Vagina (tissue), 2 donors: ENCODE data around the gene WDSUB1. TPM values are rescaled to one million over a fixed set of nuclear protein-coding genes. Genes with fewer than 3 reads are reported as not detected.

Source experiments
- DNase-seq, 2 donors: peaks; one replicate each; pipeline ENCODE4 v3.0.0-alpha.2; 2017; ENCODE audit errors: extremely low spot score in 2 of 2
- H3K27ac ChIP-seq: fragments of 200-600 bp; sonication (generic); one replicate; pipeline ENCODE4 v1.5.1; 2019
- H3K27me3 ChIP-seq: fragments of 200-600 bp; sonication (generic); one replicate; pipeline ENCODE4 v1.5.1; 2019
- H3K36me3 ChIP-seq, 2 donors: fragments of 200-600 bp; sonication (generic); one replicate each; pipeline ENCODE4 v1.5.1; 2017 to 2019
- H3K4me1 ChIP-seq: fragments of 200-600 bp; sonication (generic); one replicate; pipeline ENCODE4 v1.5.1; 2019
- H3K4me3 ChIP-seq, 2 donors: fragments of 200-600 bp; sonication (generic); 1 replicate in 1 of 2; 2 replicates in 1 of 2; pipeline ENCODE4 v1.5.1; 2016 to 2019
- H3K9me3 ChIP-seq: fragments of 200-600 bp; sonication (generic); one replicate; pipeline ENCODE4 v1.5.1; 2019
- POLR2A ChIP-seq, 2 donors: fragments of 450-650 bp; IDR thresholded peaks; one replicate each; pipeline ENCODE4 v1.6.1; 2017; ENCODE audit warnings: antibody characterized with exemption in 2 of 2, mild to moderate bottlenecking in 2 of 2, moderate library complexity in 2 of 2
- POLR2AphosphoS5 ChIP-seq, 2 donors: sonication (generic); formaldehyde crosslinking; IDR thresholded peaks; one replicate each; pipeline ENCODE4 v1.9.0; 2017; ENCODE audit warnings: antibody characterized with exemption in 2 of 2, mild to moderate bottlenecking in 2 of 2, low read depth in 1 of 2; ENCODE audit not compliant: insufficient read depth in 1 of 2
- intact Hi-C: fragments of 100-400 bp; cut with DNase I; formaldehyde crosslinking; loops from one replicate; pipeline ENCODE4 v1.15.1; 2023
- total RNA-seq: library from RNA; depleted of rRNA; stranded (reverse); fragments of >200 nt; gene quantifications from one replicate; pipeline ENCODE4 v1.2.3, GENCODE V29; 2016
- TF ChIP-seq, protein P1 (sequence below), 3 experiments: fragments of 450-650 bp in 2 of 3; fragments of 200-600 bp in 1 of 3; sonication (generic) in 1 of 3; IDR thresholded peaks; one replicate each; pipeline ENCODE4 v1.5.1; 2017 to 2019; ENCODE audit warnings: antibody characterized with exemption in 3 of 3, mild to moderate bottlenecking in 2 of 3, moderate library complexity in 2 of 3

Gene WDSUB1
- total RNA-seq, 1 donor from 2014 or later: 2.2 TPM

DNA sequence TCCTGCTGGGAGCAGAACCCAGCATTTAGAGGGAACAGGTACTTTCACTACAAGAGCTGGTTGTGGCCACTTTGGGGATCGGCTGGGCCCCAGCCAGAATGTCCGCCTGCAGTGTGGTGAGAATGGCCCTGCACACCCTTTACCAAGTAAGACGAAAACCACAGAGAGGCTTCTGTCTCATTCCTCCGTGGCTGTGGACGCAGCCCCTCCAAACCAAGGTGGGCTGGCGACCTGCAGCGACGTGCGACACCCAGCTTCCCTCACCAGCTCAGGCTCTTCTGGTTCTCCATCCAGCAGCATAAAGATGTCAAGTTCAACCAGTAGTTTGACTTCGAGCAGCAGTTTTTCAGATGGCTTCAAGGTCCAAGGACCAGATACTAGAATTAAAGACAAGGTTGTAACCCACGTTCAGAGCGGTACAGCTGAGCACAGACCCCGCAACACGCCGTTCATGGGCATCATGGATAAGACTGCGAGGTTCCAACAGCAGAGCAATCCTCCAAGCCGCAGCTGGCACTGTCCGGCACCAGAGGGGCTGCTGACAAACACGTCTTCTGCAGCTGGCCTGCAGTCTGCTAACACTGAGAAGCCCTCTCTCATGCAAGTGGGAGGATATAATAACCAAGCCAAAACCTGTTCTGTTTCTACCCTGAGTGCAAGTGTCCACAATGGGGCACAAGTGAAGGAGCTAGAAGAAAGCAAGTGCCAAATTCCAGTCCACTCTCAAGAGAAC, 56.2 kb downstream of the WDSUB1 start:
- intact Hi-C loops: no loop called here
- TF ChIP-seq POLR2A (IDR thresholded peaks at IDR 0.05): no peak
- no peak for TF ChIP-seq POLR2AphosphoS5 (IDR thresholded peaks at IDR 0.05; ENCODE audit: insufficient read depth in 1 of 2, low read depth in 1 of 2)
- TF ChIP-seq, protein P1, sequence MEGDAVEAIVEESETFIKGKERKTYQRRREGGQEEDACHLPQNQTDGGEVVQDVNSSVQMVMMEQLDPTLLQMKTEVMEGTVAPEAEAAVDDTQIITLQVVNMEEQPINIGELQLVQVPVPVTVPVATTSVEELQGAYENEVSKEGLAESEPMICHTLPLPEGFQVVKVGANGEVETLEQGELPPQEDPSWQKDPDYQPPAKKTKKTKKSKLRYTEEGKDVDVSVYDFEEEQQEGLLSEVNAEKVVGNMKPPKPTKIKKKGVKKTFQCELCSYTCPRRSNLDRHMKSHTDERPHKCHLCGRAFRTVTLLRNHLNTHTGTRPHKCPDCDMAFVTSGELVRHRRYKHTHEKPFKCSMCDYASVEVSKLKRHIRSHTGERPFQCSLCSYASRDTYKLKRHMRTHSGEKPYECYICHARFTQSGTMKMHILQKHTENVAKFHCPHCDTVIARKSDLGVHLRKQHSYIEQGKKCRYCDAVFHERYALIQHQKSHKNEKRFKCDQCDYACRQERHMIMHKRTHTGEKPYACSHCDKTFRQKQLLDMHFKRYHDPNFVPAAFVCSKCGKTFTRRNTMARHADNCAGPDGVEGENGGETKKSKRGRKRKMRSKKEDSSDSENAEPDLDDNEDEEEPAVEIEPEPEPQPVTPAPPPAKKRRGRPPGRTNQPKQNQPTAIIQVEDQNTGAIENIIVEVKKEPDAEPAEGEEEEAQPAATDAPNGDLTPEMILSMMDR (IDR thresholded peaks at IDR 0.05): no peak
- Histone ChIP-seq H3K9me3 (no peaks in the 10 kb centered on the region), H3K27me3 (no peaks in the 10 kb centered on the region), H3K4me3 (no peak overlapping the region), H3K27ac (no peak overlapping the region), H3K36me3 (peaks cover 0 to 57% of the 10 kb centered on the region in 2 donors), H3K4me1 (peaks cover 6% of the 10 kb centered on the region)
- peak in 1 of 2 donors; percentile 76 for DNase-seq

DNA sequence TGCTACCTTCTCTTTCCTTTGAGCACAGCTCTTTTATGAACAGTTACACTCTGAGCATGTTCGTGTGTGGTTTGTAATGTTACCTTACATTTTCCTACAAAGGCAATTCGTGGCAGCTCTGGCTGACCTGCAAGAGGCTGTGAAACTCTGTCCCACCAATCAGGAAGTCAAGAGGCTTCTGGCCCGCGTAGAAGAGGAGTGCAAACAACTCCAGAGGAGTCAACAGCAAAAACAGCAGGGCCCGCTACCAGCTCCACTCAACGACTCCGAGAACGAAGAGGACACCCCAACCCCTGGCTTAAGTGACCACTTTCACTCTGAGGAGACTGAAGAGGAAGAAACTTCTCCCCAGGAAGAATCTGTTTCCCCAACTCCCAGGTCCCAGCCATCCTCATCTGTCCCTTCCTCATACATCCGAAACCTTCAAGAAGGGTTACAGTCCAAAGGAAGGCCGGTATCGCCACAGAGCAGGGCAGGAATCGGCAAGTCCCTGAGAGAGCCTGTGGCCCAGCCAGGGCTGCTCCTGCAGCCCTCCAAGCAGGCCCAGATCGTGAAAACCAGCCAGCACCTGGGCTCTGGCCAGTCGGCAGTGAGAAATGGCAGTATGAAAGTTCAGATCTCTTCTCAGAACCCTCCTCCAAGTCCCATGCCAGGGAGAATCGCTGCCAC, 56.9 kb downstream of the WDSUB1 start:
- peaks cover 6% of the 10 kb centered on the region for H3K4me1 ChIP-seq
- no peaks in the 10 kb centered on the region for H3K27me3 ChIP-seq
- H3K9me3 ChIP-seq: no peaks in the 10 kb centered on the region
- TF ChIP-seq POLR2A (IDR thresholded peaks at IDR 0.05) (no peak), POLR2AphosphoS5 (IDR thresholded peaks at IDR 0.05; ENCODE audit: insufficient read depth in 1 of 2, low read depth in 1 of 2) (no peak)
- TF ChIP-seq, protein P1 (IDR thresholded peaks at IDR 0.05): no peak
- H3K36me3 ChIP-seq: peaks cover 0 to 56% of the 10 kb centered on the region in 2 donors
- H3K27ac ChIP-seq: no peak overlapping the region
- intact Hi-C loops: no loop called here
- peak in 1 of 2 donors; percentile 64 for DNase-seq
- H3K4me3 ChIP-seq: no peak overlapping the region

DNA sequence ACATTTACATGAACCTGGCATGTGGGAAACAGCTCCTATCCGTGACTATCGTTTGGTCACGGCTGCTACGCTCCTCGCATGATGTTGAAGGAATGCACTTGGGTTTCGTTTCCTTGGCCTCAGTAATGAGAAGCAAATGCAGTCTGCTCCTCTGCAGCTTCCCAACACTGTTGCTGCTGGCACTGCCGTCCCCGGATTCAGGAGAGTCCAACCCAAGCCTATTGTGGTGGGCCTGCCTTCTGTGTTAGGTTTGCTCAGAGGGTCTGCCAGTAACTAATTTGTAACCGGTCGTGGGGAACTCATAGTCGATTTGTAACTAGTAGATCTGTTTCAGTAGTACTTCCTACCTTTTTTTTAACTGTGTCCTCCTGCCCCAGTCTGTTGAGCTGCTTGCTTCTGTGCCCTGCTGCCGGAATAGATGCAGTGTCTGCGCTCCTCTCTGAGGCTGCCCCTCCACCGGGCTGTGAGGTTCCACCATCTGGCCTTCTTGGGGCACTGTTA, 58.4 kb downstream of the WDSUB1 start:
- Histone ChIP-seq H3K27me3 (no peaks in the 10 kb centered on the region), H3K4me1 (peaks cover 6% of the 10 kb centered on the region), H3K36me3 (peaks cover 0 to 62% of the 10 kb centered on the region in 2 donors), H3K4me3 (no peak overlapping the region), H3K27ac (peak overlapping the region; percentile 44), H3K9me3 (no peaks in the 10 kb centered on the region)
- TF ChIP-seq POLR2AphosphoS5 (IDR thresholded peaks at IDR 0.05; ENCODE audit: insufficient read depth in 1 of 2, low read depth in 1 of 2): no peak
- DNase-seq: peak in 1 of 2 donors; percentile 77
- intact Hi-C loops: no loop called here

DNA sequence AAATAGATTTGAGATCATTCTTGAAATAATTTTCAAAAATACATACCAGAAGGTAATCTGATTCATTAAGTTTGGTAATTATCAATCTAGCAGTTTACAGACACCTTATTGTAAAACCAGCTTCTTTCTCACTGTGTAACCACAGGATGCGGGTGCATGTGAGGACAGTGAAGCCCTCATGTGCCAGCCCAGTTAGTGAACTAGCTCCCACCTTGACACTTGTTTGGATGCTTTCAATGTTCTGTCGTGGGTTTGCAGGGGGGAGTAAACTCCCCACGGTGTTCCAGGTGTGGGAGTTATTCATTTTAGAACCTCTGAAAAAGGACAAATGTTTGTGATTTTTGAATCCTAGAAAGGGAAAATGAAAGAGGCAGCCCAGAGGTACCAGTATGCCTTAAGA, 59.0 kb downstream of the WDSUB1 start:
- Histone ChIP-seq H3K4me3 (no peak overlapping the region), H3K27me3 (no peaks in the 10 kb centered on the region), H3K27ac (peak overlapping the region; percentile 44), H3K9me3 (no peaks in the 10 kb centered on the region), H3K4me1 (peaks cover 6% of the 10 kb centered on the region), H3K36me3 (peaks cover 0 to 68% of the 10 kb centered on the region in 2 donors)
- TF ChIP-seq POLR2AphosphoS5 (IDR thresholded peaks at IDR 0.05; ENCODE audit: insufficient read depth in 1 of 2, low read depth in 1 of 2) (no peak), POLR2A (IDR thresholded peaks at IDR 0.05) (no peak)
- TF ChIP-seq, protein P1 (IDR thresholded peaks at IDR 0.05): no peak
- intact Hi-C loops: no loop called here
- DNase-seq: no peak

DNA sequence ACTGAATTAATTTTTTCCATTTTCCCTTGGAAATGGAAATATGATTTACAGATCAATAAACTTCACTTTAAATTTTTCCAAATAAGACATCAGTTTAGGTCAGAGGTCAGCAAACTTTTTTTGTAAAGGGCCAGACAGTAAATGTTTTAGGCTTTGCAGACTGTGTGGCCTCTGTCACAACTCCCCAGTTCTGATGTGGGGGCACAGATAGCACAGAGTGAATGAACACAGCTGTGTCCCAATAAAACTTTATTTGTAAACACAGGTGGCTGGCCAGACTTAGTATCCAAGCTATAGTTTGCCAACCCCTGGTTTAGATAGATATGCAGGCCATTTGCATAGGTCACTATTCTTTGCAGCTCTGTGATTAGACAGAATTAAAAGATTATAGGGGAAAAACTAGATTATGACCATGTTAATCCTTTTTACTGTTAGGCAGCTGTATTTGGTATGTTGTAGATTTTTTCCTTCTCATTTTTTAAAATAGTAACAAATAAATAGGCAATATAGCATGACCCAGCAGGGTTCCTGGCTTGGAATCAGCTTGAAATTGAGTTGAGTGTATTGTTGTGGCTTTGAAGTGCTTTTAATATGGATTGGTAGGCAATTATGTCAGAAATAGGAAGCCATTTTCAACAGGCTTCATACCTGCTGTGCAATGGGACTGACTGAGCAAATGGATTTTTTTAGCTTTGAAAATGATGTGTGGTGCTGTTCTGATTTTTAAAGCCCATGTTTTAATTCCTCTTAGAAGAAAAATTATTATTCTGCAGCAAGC, 59.7 kb downstream of the WDSUB1 start:
- DNase-seq: peak in 1 of 2 donors; percentile 42
- Histone ChIP-seq H3K9me3 (no peaks in the 10 kb centered on the region), H3K36me3 (peaks cover 0 to 68% of the 10 kb centered on the region in 2 donors), H3K4me3 (no peak overlapping the region), H3K27me3 (no peaks in the 10 kb centered on the region), H3K27ac (no peak overlapping the region), H3K4me1 (peaks cover 6% of the 10 kb centered on the region)
- TF ChIP-seq, protein P1 (IDR thresholded peaks at IDR 0.05): no peak
- TF ChIP-seq POLR2A (IDR thresholded peaks at IDR 0.05) (no peak), POLR2AphosphoS5 (IDR thresholded peaks at IDR 0.05; ENCODE audit: insufficient read depth in 1 of 2, low read depth in 1 of 2) (no peak)
- intact Hi-C loops: no loop called here
